Stimulated activated CD4-positive, alpha-beta T cell treated with anti-CD3 and anti-CD28 coated beads, Interleukin-2, amount 100 ng/mL, for 24 hours (primary cell): ENCODE results near the gene TRIO.

Source experiments
- DNase-seq, 2 donors: peaks; one replicate each; pipeline ENCODE4 v3.0.0-alpha.2; 2020

TRIO gene

GRCh38 chr5:14211818-14212803 is 69.0 kb downstream of the TRIO start:
- no peak for DNase-seq

GRCh38 chr5:14212838-14213237 is 69.7 kb downstream of the TRIO start:
- DNase-seq: no peak

DNA sequence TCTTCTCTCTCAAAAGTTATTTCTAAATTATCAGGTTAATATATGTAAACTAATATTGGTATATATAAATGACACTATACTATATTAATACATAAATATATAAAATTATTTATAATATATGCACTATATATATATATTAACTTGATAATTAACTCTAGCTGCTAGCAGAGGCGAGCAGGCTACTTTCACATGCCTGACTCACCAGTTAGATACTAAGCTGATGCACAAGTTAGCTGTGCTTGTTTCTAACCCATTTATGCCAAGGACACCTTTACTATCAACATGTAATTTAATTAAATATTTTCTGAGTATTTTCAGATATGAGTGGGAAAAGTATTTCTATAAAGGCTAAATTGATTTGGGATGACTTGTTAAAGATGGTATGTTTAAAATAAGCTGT is 70.1 kb downstream of the TRIO start:
- DNase-seq: no peak

- no peak for DNase-seq
Observed at GRCh38 chr5:14213813-14214585, 70.9 kb downstream of the TRIO start.

- DNase-seq: no peak
Observed at GRCh38 chr5:14215901-14216300, 72.8 kb downstream of the TRIO start.

DNA sequence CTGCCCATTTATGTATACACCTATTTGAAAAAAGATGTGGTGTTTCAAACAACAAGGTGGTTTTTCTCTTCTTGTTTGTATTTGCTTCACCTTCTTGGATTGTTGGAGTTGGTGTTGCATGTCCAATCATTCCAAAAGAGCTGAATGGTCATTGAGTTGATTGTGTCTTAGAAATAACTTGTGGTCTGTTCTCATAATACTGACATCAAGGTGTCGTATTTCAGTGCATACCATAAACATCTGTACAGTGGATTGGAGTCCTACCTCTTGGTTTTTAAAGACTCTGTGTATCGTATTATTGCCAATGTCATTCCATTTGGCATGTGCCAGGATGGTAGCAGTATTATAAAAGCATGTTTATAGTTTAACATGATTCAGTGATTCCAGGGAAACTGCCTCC is 73.2 kb downstream of the TRIO start:
- no peak for DNase-seq

- no peak for DNase-seq
Observed at GRCh38 chr5:14216902-14217301, 73.8 kb downstream of the TRIO start.

- DNase-seq: no peak
Observed at GRCh38 chr5:14217587-14217986, 74.4 kb downstream of the TRIO start.

GRCh38 chr5:14218011-14218410 is 74.9 kb downstream of the TRIO start:
- no peak for DNase-seq

GRCh38 chr5:14218480-14218879 is 75.3 kb downstream of the TRIO start:
- DNase-seq: no peak

GRCh38 chr5:14218897-14219573 is 75.9 kb downstream of the TRIO start:
- DNase-seq: no peak

GRCh38 chr5:14219800-14220512 is 76.8 kb downstream of the TRIO start:
- no peak for DNase-seq

DNA sequence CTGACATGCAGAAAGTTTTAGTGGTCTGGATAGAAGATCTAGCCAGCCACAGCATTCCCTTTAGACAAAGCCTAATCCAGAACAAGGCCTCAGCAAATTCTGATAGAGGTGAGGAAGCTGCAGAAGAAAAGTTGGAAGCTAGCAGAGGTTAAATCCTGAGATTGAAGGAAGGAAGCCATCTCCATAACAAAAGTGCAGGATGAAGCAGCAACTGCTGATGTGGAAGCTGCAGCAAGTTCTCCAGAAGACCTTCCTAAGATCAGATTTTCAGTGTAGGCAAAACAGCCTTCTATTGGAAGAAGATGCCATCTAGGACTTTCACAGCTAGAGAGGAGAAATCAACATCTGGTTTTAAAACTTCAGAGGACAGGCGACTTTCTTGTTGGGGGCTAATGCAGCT is 77.5 kb downstream of the TRIO start:
- DNase-seq: no peak

GRCh38 chr5:14221732-14222131 is 78.6 kb downstream of the TRIO start:
- no peak for DNase-seq

DNA sequence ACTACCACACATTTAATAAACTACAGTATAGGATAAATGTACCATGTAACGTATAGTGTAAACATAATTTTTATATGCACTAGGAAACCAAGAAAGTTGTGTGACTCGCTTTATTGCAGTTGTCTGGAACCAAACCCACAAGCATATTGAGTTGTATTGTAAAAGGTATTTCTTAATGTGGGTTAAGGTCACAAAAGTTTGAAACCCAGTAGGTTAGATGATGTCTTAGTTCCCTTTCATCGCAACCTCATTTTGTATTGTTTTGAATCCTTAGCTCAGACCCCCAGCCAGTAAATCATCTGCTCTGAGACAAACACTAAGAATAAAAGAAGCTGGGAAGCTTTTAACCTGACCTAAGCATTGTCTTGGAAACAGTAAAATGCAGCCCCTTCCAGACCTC is 79.1 kb downstream of the TRIO start:
- DNase-seq: no peak

DNA sequence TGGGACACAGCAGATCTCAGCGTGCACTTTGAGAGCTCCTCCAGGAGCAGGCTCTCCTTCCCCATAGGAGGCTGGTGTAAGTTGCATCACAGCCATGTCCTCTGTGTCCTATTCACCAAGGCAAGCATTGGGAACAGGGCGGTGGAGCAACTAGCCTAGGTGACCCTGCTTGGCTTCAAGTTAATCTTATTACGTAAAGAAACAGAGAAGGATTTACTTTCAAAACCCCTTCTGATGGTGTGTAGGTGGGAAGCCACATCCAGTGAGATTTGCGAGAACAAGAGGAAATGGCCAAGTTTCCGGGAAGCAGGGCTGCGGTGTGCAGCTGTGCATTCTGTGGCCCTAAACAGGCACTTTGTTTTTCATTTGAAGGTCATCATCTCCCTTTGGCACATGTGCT is 80.2 kb downstream of the TRIO start:
- DNase-seq: no peak

- DNase-seq: no peak
Observed at GRCh38 chr5:14225173-14225834, 82.2 kb downstream of the TRIO start.

GRCh38 chr5:14226149-14226548 is 83.0 kb downstream of the TRIO start:
- no peak for DNase-seq

DNA sequence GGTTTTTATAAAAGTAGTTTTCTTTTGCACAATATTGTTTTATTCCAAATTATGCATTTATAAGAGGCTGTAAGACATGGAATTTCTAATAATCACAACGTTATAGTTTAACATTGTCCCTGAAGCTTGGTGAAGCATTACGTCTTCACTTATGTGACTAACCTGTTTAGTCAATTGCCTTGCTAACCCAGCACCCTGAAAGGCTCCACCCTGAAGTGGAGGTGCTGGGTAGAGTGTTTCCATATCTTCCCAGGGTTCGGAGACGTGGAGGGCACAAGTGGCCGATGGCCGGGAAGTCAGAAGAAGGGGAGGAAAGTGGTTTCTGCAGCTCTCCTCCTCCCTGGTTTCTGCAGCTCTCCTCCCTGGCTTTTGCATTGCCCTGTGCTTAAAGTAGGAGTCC is 83.4 kb downstream of the TRIO start:
- DNase-seq: no peak

- no peak for DNase-seq
Observed at GRCh38 chr5:14226992-14227391, 83.8 kb downstream of the TRIO start.

DNA sequence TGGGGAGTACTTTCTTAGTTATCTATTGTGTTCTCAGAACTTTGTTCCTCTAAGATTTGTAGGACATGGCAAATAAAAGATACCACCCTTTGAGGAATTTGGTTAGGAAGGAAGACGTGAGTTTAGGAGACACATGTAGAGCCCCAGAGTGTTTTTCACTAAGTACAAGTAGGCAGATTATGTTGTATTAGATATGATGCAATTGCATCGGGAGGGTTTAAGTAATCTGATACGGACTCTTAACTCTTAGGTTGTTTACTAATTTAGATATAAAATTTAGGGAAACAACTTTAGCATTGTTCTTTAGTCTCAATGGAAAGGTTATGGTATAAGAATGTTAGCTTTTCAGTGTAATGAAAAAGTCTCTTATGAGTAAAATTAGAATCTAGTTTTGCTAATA is 84.4 kb downstream of the TRIO start:
- DNase-seq: no peak

GRCh38 chr5:14228219-14228618 is 85.1 kb downstream of the TRIO start:
- no peak for DNase-seq
